Measurements from ENCODE around the gene NINJ1. TPM values are rescaled to one million over a fixed set of nuclear protein-coding genes. Genes with fewer than 3 reads are reported as not detected.

The NINJ1 gene
- total and polyA plus RNA-seq, 12 donors, result 35.5 to 77.1 (median 41.3) TPM

DNA sequence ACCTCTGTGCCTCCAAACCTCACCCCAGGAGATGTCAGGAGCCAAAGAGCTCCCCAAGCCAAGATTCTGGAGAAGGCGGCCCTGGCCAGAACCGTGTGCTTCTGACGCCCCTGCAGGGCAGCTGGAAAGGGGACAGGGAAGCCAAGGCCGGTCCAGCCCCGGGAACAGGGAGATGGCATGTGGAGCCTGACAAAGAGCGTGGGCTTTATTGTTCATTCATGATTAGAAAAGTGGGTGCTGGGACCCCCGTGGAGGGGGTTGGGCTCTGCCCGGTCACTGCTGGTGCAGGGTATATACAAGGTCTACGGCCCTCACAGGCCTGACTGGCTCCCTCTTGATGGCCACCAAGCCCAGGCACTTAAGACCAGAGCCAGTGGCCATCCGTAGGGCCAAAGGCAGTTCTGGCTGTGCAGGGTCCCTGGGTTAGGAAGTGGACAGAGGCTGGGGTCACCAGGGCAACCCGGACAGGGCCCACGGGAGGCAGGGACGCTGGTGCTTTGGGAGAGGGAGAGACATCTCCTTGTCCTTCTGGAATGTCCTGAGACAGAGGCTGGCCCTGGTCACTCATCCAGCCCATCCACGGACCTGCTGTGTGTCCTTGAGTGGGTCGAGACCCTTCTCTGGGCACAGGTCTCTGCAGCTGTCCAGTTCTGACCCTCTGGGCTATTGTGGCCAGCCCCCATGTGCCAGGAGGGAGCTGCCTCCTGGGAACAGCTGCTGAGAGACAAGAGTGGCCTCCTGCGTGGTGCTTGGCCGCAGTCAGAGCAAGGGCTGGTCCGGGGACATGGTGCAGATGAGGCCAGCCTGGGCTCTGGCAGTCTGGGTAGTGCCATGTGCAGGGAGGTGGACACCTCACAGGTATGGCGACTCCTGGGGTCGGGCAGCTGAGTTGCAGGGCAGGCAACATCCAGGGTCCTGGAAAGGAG, 12.5 kb downstream of the NINJ1 start:
- DNase-seq (no peak), ATAC-seq (no peak)
- no peaks in the 10 kb centered on the region for H3K9me3 ChIP-seq
- H3K36me3 ChIP-seq, result peaks cover 0 to 56% (median 24%) of the 10 kb centered on the region in 9 donors
- peaks cover 14 to 72% (median 22%) of the 10 kb centered on the region in 9 donors for H3K4me1 ChIP-seq
- H3K27me3 ChIP-seq, result no peaks in the 10 kb centered on the region
- TF ChIP-seq, protein P1, sequence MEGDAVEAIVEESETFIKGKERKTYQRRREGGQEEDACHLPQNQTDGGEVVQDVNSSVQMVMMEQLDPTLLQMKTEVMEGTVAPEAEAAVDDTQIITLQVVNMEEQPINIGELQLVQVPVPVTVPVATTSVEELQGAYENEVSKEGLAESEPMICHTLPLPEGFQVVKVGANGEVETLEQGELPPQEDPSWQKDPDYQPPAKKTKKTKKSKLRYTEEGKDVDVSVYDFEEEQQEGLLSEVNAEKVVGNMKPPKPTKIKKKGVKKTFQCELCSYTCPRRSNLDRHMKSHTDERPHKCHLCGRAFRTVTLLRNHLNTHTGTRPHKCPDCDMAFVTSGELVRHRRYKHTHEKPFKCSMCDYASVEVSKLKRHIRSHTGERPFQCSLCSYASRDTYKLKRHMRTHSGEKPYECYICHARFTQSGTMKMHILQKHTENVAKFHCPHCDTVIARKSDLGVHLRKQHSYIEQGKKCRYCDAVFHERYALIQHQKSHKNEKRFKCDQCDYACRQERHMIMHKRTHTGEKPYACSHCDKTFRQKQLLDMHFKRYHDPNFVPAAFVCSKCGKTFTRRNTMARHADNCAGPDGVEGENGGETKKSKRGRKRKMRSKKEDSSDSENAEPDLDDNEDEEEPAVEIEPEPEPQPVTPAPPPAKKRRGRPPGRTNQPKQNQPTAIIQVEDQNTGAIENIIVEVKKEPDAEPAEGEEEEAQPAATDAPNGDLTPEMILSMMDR (IDR thresholded peaks at IDR 0.05), result no peak
- H3K4me3 ChIP-seq, result no peak overlapping the region
- H3K27ac ChIP-seq, result peak overlapping the region in 4 of 10 donors; percentile 15 to 91 (median 62)
- intact Hi-C loops (cut with DNase I), result no loop called here
- WGBS, 2 donors, result 91% methylated on average over 20 of the region's 20 CpGs

DNA sequence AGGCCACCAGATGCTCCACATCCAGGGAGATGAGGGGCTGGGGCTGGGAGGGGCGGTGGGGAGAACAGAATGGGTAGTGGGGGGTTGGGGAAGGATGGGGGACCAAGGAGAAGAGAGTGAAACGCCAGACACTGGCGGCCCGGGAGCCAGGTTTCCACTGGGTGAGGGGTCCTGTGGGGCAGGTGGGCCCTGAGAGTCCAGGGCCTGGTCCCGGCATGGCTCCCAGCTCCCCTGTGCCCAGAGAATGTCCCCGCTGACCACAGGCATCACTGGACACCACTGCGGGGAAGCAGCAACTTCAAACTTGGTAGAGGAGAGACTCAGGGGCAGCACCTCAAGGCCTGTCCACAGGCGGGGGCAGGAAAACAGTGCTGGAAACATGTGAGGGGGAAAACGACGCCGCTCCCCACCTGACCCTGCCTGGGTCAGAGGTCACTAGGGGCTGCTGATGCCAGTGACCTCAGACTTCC, 13.2 kb downstream of the NINJ1 start:
- H3K4me3 ChIP-seq, result no peak overlapping the region
- H3K27ac ChIP-seq, result peak overlapping the region in 5 of 10 donors; percentile 15 to 91 (median 53)
- peaks cover 10 to 71% (median 18%) of the 10 kb centered on the region in 9 donors for H3K4me1 ChIP-seq
- peaks cover 0 to 49% (median 24%) of the 10 kb centered on the region in 9 donors for H3K36me3 ChIP-seq
- WGBS, 2 donors, result 92 to 95% methylated on average over 10 to 11 of the region's 11 CpGs
- H3K9me3 ChIP-seq, result no peaks in the 10 kb centered on the region
- no peaks in the 10 kb centered on the region for H3K27me3 ChIP-seq
- ATAC-seq (no peak), DNase-seq (no peak)
- intact Hi-C loops (cut with DNase I), result no loop called here
- TF ChIP-seq, protein P1 (IDR thresholded peaks at IDR 0.05), result no peak

DNA sequence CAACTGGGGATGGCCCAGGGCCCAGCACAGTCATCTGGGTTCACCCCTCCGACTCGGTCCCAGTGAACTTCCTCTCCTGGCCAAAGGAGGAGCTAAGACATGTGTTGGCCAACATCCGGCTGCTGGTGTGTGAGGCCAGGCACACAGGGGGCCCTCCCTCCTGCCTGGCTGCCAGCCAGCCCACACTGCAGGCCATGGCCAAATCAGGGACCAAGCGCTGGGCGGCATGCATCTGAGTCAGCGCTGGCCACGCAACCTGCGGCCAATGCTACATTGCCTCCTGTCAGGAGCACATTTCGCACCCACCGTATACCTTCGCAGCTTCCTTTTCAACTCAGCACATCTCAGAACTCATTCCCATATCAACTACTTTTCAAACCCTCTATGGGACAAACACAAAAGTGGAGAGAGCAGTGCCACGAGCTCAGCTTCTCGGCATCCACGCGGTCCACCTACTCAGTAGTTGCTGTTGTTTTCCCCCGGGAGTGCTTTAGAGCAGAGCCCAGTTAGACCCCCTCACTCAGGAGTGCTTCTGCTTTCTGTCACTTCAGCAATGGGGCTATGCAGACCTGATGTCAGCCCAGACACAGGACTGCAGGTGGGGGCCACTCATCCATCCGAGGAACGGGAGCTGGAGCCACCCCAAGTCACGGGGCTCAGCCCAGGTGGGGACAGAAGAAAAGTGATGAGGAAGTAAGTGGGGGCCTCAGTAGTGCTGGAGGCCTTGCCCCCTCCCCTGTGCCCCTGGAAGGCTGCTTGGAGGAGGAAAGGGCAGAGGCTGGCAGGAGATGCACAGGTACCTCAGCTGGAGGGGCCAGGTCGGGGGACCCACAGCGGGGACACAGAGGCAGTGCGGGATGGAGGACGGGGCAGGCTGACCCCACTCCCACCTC, 13.9 kb downstream of the NINJ1 start:
- WGBS, 2 donors, result 43 to 44% methylated on average over 23 of the region's 23 CpGs
- peak overlapping the region in 8 of 10 donors; percentile 13 to 91 (median 54) for H3K27ac ChIP-seq
- DNase-seq (peak; percentile 89 to 92), ATAC-seq (peak; percentile 87 to 94 (median 90))
- no peak overlapping the region for H3K4me3 ChIP-seq
- H3K36me3 ChIP-seq, result peaks cover 0 to 42% (median 21%) of the 10 kb centered on the region in 9 donors
- TF ChIP-seq, protein P1 (IDR thresholded peaks at IDR 0.05), result peak in 7 of 9 donors; percentile 38 to 57 (median 52)
- intact Hi-C loops (cut with DNase I), result no loop called here
- no peaks in the 10 kb centered on the region for H3K27me3 ChIP-seq
- peaks cover 10 to 65% (median 18%) of the 10 kb centered on the region in 9 donors for H3K4me1 ChIP-seq
- no peaks in the 10 kb centered on the region for H3K9me3 ChIP-seq

DNA sequence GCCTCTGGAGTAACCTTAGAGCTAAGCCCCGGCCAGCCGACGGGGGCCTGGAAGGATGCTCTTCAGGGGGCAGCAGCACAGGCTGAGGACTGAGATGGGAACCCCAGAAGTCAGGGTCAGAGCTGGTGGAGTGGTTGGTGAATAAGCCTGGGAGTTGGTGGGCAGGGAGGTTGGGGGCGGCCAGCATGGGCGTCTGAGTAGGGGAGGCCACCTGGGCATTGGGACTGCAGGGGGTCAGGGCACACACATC, 14.4 kb downstream of the NINJ1 start:
- Histone ChIP-seq H3K27ac (peak overlapping the region in 7 of 10 donors; percentile 13 to 91 (median 53)), H3K27me3 (no peaks in the 10 kb centered on the region), H3K36me3 (peaks cover 0 to 37% (median 19%) of the 10 kb centered on the region in 9 donors), H3K4me3 (no peak overlapping the region), H3K9me3 (no peaks in the 10 kb centered on the region), H3K4me1 (peaks cover 10 to 65% (median 18%) of the 10 kb centered on the region in 9 donors)
- TF ChIP-seq, protein P1 (IDR thresholded peaks at IDR 0.05), result no peak
- intact Hi-C loops (cut with DNase I), result no loop called here
- ATAC-seq, result peak in 1 of 8 donors; percentile 1
- no peak for DNase-seq
- WGBS, 2 donors, result 67 to 86% methylated on average over 5 of the region's 5 CpGs

Measured in heart right ventricle (tissue), 16 donors.